Effector memory CD4-positive, alpha-beta T cell (primary cell): Measurements from ENCODE around the gene WDFY4.

Source experiments
- DNase-seq, 3 donors: peaks; one replicate each; pipeline ENCODE4 v3.0.0-alpha.2; 2020
- H3K27ac ChIP-seq: 2 replicates; pipeline ENCODE4 v1.7.0; 2013; ENCODE audit warnings: mild to moderate bottlenecking, low read length, moderate library complexity; ENCODE audit not compliant: insufficient read depth, poor library complexity, severe bottlenecking
- H3K27me3 ChIP-seq: replicated peaks from 2 replicates; pipeline ENCODE4 v1.7.0; 2013; ENCODE audit warnings: mild to moderate bottlenecking, low read length; ENCODE audit not compliant: insufficient read depth, control insufficient read depth, poor library complexity, severe bottlenecking
- H3K36me3 ChIP-seq: 2 replicates; pipeline ENCODE4 v1.7.0; 2013; ENCODE audit warnings: mild to moderate bottlenecking, low read length, moderate library complexity; ENCODE audit not compliant: control insufficient read depth, insufficient read depth
- H3K4me1 ChIP-seq: 2 replicates; pipeline ENCODE4 v1.7.0; 2013; ENCODE audit warnings: low read length, mild to moderate bottlenecking; ENCODE audit not compliant: control insufficient read depth, insufficient read depth, poor library complexity, severe bottlenecking
- H3K4me3 ChIP-seq: 2 replicates; pipeline ENCODE4 v1.7.0; 2013; ENCODE audit warnings: low read length, low read depth, mild to moderate bottlenecking; ENCODE audit not compliant: insufficient read depth, poor library complexity, severe bottlenecking
- H3K9me3 ChIP-seq: 2 replicates; pipeline ENCODE4 v1.7.0; 2013; ENCODE audit warnings: mild to moderate bottlenecking, low read length, moderate library complexity; ENCODE audit not compliant: control insufficient read depth

The WDFY4 gene

GRCh38 chr10:48796713-48797245, 112.1 kb downstream of the WDFY4 start:
- no peaks in the 10 kb centered on the region for H3K27me3 ChIP-seq
- H3K4me1 ChIP-seq: peaks cover 7% of the 10 kb centered on the region
- H3K4me3 ChIP-seq: no peak overlapping the region
- H3K9me3 ChIP-seq: no peaks in the 10 kb centered on the region
- DNase-seq: no peak
- no peaks in the 10 kb centered on the region for H3K36me3 ChIP-seq
- no peak overlapping the region for H3K27ac ChIP-seq

DNA sequence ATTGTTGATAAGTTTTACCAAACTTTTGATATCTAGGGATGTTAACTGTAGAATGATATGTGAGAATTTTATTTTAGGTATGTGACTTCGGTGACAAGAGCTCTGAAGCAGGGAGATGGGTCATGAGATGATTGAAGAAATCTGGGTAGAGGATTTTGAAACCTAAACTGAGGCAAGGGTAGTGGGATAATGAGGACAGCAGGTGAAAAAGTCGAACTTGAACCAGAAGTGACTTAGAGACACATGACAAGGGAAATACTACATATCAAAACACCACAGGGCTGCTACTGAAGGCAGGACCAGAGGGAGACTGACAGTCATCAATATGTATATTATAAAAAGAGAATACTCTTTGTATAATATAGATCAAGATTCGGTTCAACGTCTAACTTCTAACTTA, 113.2 kb downstream of the WDFY4 start:
- Histone ChIP-seq H3K27me3 (no peaks in the 10 kb centered on the region), H3K27ac (no peak overlapping the region), H3K36me3 (no peaks in the 10 kb centered on the region), H3K9me3 (no peaks in the 10 kb centered on the region), H3K4me3 (no peak overlapping the region), H3K4me1 (peaks cover 7% of the 10 kb centered on the region)
- DNase-seq: no peak

DNA sequence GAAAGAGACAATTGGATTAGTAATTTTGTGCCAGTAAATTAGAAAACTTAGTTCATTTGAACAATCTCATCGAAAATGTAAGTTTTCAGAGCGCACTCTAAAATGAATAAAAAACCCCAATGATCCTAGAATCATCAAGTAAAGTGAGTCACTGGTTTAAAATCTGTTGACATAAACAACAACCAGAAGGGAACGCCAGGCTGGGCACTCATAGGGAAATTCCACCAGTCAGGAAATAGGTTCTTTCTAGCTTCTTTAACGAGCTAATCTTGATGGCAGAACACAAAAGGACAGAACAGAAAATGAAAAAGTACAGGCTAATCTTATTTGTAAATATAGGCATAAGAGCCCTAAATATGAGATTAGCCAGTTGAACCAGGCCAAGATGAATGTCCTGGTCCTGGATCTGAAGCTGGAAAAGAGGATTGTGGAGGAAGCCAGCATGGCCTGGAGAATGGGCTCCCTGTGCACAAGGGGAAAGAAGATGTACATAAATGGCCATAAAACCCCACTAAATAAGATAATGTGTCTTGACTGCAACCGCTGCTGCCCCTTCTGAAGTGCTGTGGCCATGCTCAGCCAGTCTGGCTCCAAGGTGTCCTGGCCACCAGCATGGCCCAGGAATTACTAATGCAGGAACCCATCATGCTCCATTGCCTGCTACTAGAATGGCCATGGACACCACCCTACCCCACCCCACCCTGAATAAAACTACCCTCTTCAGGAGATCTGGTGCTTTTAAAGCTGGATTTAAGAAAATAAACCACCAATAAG, 114.0 kb downstream of the WDFY4 start:
- Histone ChIP-seq H3K27ac (no peak overlapping the region), H3K9me3 (no peaks in the 10 kb centered on the region), H3K36me3 (no peaks in the 10 kb centered on the region), H3K27me3 (no peaks in the 10 kb centered on the region), H3K4me3 (no peak overlapping the region), H3K4me1 (peaks cover 7% of the 10 kb centered on the region)
- DNase-seq: no peak

DNA sequence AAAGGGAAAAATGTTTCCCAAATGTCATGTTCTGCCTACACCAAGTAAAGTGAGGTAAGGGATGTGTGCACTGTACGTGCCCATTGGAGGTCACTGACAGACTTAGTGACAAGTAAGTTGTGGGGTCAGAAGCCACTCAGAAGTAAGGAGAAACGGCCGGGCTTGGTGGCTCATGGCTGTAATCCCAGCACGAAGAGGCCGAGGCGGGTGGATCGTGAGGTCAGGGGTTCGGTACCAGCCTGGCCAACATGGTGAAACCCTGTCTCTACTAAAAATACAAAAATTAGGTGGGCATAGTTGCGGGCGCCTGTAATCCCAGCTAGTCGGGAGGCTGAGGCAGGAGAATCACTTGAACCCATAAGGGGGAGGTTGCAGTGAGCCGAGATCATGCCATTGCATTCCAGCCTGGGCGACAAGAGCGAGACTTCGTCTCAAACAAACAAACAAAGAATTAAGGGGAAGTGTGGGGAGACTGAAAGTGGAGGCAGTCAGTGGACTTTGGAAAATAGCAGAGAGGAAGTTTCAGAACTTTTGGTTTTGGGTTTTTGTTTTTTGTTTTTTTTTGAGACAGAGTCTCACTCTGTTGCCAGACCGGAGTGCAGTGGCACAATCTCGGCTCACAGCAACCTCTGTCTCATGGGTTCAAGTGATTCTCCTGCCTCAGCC, 114.8 kb downstream of the WDFY4 start:
- peaks cover 7% of the 10 kb centered on the region for H3K4me1 ChIP-seq
- H3K27ac ChIP-seq: no peak overlapping the region
- no peak overlapping the region for H3K4me3 ChIP-seq
- no peaks in the 10 kb centered on the region for H3K27me3 ChIP-seq
- DNase-seq: no peak
- no peaks in the 10 kb centered on the region for H3K36me3 ChIP-seq
- no peaks in the 10 kb centered on the region for H3K9me3 ChIP-seq

GRCh38 chr10:48800007-48800675, 115.5 kb downstream of the WDFY4 start:
- H3K27me3 ChIP-seq: no peaks in the 10 kb centered on the region
- H3K4me1 ChIP-seq: peaks cover 7% of the 10 kb centered on the region
- no peaks in the 10 kb centered on the region for H3K36me3 ChIP-seq
- H3K9me3 ChIP-seq: no peaks in the 10 kb centered on the region
- H3K27ac ChIP-seq: no peak overlapping the region
- no peak overlapping the region for H3K4me3 ChIP-seq
- no peak for DNase-seq

DNA sequence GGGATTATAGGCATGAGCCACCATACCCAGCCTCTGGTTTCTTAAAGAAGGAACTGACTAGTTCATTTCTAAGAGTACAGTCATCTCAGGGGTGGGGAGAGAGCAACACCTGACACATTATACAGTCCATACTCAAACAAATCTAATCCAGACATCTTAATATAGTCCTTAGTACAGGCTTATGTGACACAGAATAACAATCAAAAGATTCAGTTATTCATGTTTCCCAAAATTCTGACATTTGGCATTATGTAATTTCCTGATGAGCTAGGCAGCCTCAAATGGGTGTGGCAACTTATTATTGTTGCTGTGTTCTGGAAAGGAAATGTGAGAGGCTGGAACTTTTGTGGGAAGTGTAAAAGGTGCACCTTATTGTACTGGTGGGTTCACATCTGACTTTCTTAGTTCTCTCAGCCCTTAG, 116.3 kb downstream of the WDFY4 start:
- Histone ChIP-seq H3K27me3 (no peaks in the 10 kb centered on the region), H3K9me3 (no peaks in the 10 kb centered on the region), H3K4me1 (peaks cover 7% of the 10 kb centered on the region), H3K36me3 (no peaks in the 10 kb centered on the region), H3K27ac (no peak overlapping the region), H3K4me3 (no peak overlapping the region)
- DNase-seq: no peak

GRCh38 chr10:48802611-48803071, 118.0 kb downstream of the WDFY4 start:
- no peak for DNase-seq
- Histone ChIP-seq H3K36me3 (no peaks in the 10 kb centered on the region), H3K27ac (no peak overlapping the region), H3K4me1 (peaks cover 7% of the 10 kb centered on the region), H3K4me3 (no peak overlapping the region), H3K9me3 (no peaks in the 10 kb centered on the region), H3K27me3 (no peaks in the 10 kb centered on the region)

DNA sequence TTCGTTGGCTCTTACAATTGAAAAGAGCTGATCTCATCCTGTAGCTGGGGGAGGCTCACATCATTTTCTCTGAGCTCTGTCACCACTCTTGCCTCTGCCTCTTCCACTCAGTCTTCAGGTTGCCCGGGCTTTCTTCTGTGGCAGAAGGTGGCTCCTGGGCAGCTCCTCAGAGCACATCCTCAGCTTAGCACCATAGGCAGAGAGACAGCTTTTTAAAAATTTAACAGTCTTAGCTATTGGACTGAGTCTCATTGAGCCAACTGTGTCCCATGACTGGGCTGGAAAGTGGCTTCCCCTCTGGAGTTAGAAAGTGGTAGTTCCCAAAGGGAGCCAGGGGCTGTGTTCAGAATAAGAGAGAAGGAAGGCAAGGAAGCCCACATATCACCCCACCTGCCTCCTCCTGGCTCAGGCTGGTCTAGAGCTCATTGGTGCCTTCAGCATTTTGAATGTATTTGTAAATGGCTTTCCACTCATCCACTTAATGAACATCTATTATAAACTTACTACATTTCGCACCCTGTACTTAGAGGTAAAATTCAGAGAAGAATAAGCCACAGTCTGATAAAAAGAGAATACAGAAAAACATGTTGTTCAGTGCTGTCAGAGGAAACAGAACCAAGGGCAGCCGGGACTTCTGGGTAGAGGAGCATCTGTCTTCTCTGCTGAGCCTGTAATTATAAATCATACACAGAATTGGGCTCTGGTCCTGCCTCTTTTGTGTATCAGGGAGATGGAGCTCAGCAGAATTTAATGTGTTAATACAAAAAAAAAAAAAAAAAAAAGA, 119.3 kb downstream of the WDFY4 start:
- H3K27me3 ChIP-seq: no peaks in the 10 kb centered on the region
- H3K27ac ChIP-seq: no peak overlapping the region
- peaks cover 7% of the 10 kb centered on the region for H3K4me1 ChIP-seq
- H3K9me3 ChIP-seq: no peaks in the 10 kb centered on the region
- H3K36me3 ChIP-seq: no peaks in the 10 kb centered on the region
- no peak for DNase-seq
- no peak overlapping the region for H3K4me3 ChIP-seq

DNA sequence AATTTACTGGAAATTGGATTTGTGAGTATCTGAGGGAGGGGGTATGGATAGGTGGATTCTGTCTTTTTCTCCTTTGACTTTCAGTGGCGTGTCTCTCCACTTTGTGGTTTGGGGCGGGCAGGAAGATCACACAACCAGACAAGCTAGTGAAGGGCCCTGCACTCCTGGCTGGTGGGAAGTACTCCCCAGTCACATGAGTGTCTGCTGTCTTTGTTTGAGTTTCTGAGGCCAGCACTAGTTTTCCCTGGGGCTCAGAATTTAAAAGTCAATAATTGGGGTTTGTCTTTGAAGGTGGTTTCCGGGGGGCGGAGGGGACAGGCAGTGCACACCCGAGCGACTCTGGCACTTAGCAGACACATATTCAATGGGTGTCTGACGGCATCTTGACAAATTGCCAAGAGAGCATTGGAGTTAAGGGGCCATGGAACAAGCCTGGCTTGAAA, 120.1 kb downstream of the WDFY4 start:
- Histone ChIP-seq H3K27me3 (no peaks in the 10 kb centered on the region), H3K36me3 (no peaks in the 10 kb centered on the region), H3K4me1 (peaks cover 7% of the 10 kb centered on the region), H3K4me3 (no peak overlapping the region), H3K27ac (no peak overlapping the region), H3K9me3 (no peaks in the 10 kb centered on the region)
- DNase-seq: no peak
